ENCODE data around the gene NKAPL.
"Not testable (repeated sequence)": the region's sequence is repeated elsewhere in the genome, so short reads cannot be mapped to it uniquely, and the experiment has no call there.

The NKAPL gene

GRCh38 chr6:28303570-28303969 is 44.5 kb downstream of the NKAPL start:
- no peak for FAIRE-seq

GRCh38 chr6:28306363-28306762 is 47.3 kb downstream of the NKAPL start:
- not testable (repeated sequence) for FAIRE-seq

All from G401.6 (cell line).